ENCODE results near the gene DCLK2. TPM values are rescaled to one million over a fixed set of nuclear protein-coding genes. Genes with fewer than 3 reads are reported as not detected.

DCLK2 gene
- total RNA-seq, 1 experiment from 2014 or later = 2.7 TPM

DNA sequence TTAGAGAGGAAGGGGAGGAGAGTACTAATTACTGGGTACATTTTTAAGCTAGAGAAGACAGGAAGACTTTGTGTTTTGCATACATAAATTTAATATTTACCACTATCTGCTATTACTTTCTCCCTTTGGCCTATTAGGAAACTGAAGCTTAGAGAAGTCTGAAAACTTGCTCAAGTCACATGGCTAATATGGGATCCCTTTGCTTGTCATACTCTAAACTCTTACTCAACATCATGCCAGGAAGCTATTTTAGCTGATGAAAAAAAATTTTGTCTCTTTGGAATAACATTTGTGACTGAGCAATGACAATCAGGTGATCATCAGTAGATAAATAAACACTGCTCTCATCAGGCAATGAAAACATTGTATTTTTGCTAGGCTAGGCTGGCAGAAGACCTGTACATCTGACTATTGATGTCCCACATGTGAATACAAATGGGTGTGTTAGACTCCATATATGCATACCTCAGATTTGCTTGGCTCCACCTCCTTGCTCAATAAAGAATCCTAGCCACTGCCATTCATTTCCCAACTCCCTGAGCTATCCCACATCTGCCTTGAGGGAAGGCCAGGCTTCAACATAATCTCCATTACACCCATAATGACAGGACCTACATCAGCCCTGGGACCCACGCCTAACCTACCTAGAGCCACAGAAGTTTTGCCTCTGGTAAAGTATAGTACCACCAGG is 17.0 kb upstream of the DCLK2 start:
- no peak for ATAC-seq
- Histone ChIP-seq H3K9ac (ENCODE audit: low read length) (no peak overlapping the region), H3K36me3 (ENCODE audit: control insufficient read depth in 1 of 2, insufficient read depth in 2 of 2, low read length in 2 of 2) (no peaks in the 10 kb centered on the region), H3K4me1 (ENCODE audit: control insufficient read depth in 1 of 2, insufficient read depth in 2 of 2, low read length in 2 of 2) (peaks cover 6 to 14% of the 10 kb centered on the region in 2 experiments), H3K4me3 (replicated peaks in 1 of 2; ENCODE audit: low read depth in 1 of 2, low read length in 2 of 2) (no peak overlapping the region), H3K4me2 (ENCODE audit: low read length) (no peak overlapping the region), H3K27me3 (ENCODE audit: insufficient read depth, low read length) (no peaks in the 10 kb centered on the region), H2AFZ (ENCODE audit: low read depth, low read length, poor library complexity, severe bottlenecking) (no peak overlapping the region), H3K79me2 (ENCODE audit: insufficient read depth, low read length) (no peaks in the 10 kb centered on the region), H4K20me1 (ENCODE audit: insufficient read depth) (no peaks in the 10 kb centered on the region), H3K27ac (ENCODE audit: low read depth, low read length) (no peak overlapping the region), H3K9me3 (ENCODE audit: control insufficient read depth in 1 of 2, insufficient read depth in 1 of 2, low read depth in 1 of 2, low read length in 2 of 2) (no peaks in the 10 kb centered on the region), H3K9me2 (ENCODE audit: insufficient read depth) (no peaks in the 10 kb centered on the region)
- ChIA-PET POLR2A (no interaction called here), RAD21 (ENCODE audit: low non-redundant PET in 1 of 2, low total read pairs in 2 of 2, uncharacterized antibody in 2 of 2, unreplicated experiment in 2 of 2) (no interaction called here), CTCF (no interaction called here)
- intact Hi-C loops (cut with micrococcal nuclease) = no loop called here
- no TSS peak for BruUV-seq (replicated peaks)
- no peak for TF ChIP-seq EZH2phosphoT487 (IDR thresholded peaks at IDR 0.05; ENCODE audit: borderline replicate concordance)
- no peak for TF ChIP-seq TCF7L2 (IDR thresholded peaks at IDR 0.05; ENCODE audit: borderline replicate concordance, extremely low read depth, insufficient read depth, insufficient read length)
- no peak for TF ChIP-seq SP1 (IDR thresholded peaks at IDR 0.05; ENCODE audit: low read depth)
- TF ChIP-seq JUND (IDR thresholded peaks at IDR 0.05) = no peak
- no peak for TF ChIP-seq ZFX (IDR thresholded peaks at IDR 0.05)
- no peak for TF ChIP-seq POLR2A (IDR thresholded peaks at IDR 0.05; ENCODE audit: borderline replicate concordance, extremely low read depth, insufficient read depth, insufficient read length)
- TF ChIP-seq SIN3A (IDR thresholded peaks at IDR 0.05; ENCODE audit: low read depth) = no peak
- TF ChIP-seq FOSL1 (IDR thresholded peaks at IDR 0.05; ENCODE audit: low read depth) = no peak
- no peak for TF ChIP-seq ZBTB33 (IDR thresholded peaks at IDR 0.05; ENCODE audit: extremely low read depth, insufficient replicate concordance, low read length)
- TF ChIP-seq CBX3 (IDR thresholded peaks at IDR 0.05; ENCODE audit: low read depth) = no peak
- no peak for TF ChIP-seq EZH2 (IDR thresholded peaks at IDR 0.05)
- no peak for TF ChIP-seq ZNF274 (IDR thresholded peaks at IDR 0.05; ENCODE audit: low read depth, low read length)
- no peak for TF ChIP-seq CEBPB (IDR thresholded peaks at IDR 0.05; ENCODE audit: low read depth)
- no peak for TF ChIP-seq RAD21 (IDR thresholded peaks at IDR 0.05; ENCODE audit: low read depth)
- TF ChIP-seq, protein P1, sequence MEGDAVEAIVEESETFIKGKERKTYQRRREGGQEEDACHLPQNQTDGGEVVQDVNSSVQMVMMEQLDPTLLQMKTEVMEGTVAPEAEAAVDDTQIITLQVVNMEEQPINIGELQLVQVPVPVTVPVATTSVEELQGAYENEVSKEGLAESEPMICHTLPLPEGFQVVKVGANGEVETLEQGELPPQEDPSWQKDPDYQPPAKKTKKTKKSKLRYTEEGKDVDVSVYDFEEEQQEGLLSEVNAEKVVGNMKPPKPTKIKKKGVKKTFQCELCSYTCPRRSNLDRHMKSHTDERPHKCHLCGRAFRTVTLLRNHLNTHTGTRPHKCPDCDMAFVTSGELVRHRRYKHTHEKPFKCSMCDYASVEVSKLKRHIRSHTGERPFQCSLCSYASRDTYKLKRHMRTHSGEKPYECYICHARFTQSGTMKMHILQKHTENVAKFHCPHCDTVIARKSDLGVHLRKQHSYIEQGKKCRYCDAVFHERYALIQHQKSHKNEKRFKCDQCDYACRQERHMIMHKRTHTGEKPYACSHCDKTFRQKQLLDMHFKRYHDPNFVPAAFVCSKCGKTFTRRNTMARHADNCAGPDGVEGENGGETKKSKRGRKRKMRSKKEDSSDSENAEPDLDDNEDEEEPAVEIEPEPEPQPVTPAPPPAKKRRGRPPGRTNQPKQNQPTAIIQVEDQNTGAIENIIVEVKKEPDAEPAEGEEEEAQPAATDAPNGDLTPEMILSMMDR (IDR thresholded peaks at IDR 0.05 in 2 of 3, conservative IDR thresholded peaks at IDR 0.05 in 1 of 3; ENCODE audit: borderline replicate concordance in 1 of 3, insufficient read depth in 1 of 3, low read depth in 2 of 3, low read length in 2 of 3) = no peak
- no peak for TF ChIP-seq YY1 (IDR thresholded peaks at IDR 0.05; ENCODE audit: extremely low read depth, insufficient replicate concordance, low read depth, low read length)
- TF ChIP-seq MAX (IDR thresholded peaks at IDR 0.05) = no peak
- DNase-seq (ENCODE audit: low read depth, low spot score) = no peak

Measured in HCT116 (cell line).